ENCODE data around the gene ZNF76. TPM values are rescaled to one million over a fixed set of nuclear protein-coding genes. Genes with fewer than 3 reads are reported as not detected.

Gene ZNF76
- total and polyA plus RNA-seq, 2 of the 8 experiments (the other 6 are each of a cell fraction or from before 2014, with no cell fraction given) = 17.9 to 23.9 TPM

DNA sequence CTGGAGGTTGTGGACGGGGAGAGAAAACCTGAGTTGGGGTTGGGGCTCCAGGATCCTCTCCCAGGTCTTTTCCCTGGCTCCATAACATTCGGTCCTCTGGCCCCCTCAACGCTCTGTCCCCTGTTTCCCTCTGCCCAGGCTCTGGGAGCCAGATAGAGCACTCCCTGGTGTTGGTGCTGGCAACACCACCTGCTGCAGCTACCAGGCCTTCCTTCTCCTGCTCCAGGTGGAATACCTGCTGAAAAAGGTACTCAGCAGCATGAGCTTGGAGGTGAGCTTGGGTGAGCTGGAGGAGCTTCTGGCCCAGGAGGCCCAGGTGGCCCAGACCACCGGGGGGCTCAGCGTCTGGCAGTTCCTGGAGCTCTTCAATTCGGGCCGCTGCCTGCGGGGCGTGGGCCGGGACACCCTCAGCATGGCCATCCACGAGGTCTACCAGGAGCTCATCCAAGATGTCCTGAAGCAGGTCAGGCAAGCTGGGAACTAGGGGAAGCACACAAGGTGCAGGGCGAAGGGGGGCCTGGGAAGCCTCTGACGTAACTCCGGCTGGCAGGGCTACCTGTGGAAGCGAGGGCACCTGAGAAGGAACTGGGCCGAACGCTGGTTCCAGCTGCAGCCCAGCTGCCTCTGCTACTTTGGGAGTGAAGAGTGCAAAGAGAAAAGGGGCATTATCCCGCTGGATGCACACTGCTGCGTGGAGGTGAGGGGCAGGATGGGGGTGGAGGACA is 52.7 kb downstream of the ZNF76 start:
- Histone ChIP-seq H2BK12ac (ENCODE audit: low read depth, low read length) (no peak overlapping the region), H4K91ac (replicated peaks; ENCODE audit: insufficient read length, low read length) (no peak overlapping the region), H2BK5ac (ENCODE audit: low read depth, low read length) (no peak overlapping the region), H2AFZ (ENCODE audit: low read length) (no peak overlapping the region), H4K5ac (ENCODE audit: insufficient read length, low read depth, low read length) (no peak overlapping the region), H2BK20ac (ENCODE audit: low read length) (no peak overlapping the region), H3K4me2 (ENCODE audit: insufficient read depth in 1 of 2, low read depth in 2 of 2, low read length in 2 of 2) (no peak overlapping the region), H3K79me2 (ENCODE audit: control insufficient read depth in 1 of 2, insufficient read depth in 2 of 2, low read length in 2 of 2) (no peaks in the 10 kb centered on the region), H3K23me2 (ENCODE audit: low read depth, low read length) (no peaks in the 10 kb centered on the region), H2AK5ac (ENCODE audit: low read depth, low read length) (no peak overlapping the region), H4K8ac (ENCODE audit: extremely low read depth, insufficient read depth, low read length) (peak overlapping the region; percentile 65), H3K23ac (ENCODE audit: insufficient read length) (no peak overlapping the region), H3K4me1 (replicated peaks in 1 of 4; ENCODE audit: control insufficient read depth in 3 of 4, insufficient read depth in 4 of 4, low read length in 3 of 4) (peaks cover 0 to under 1% (median 0%) of the 10 kb centered on the region in 4 experiments; a peak in 1 of 7 replicates), H3K4me3 (ENCODE audit: extremely low read depth in 1 of 4, insufficient read depth in 2 of 4, low read depth in 3 of 4, low read length in 4 of 4) (no peak overlapping the region), H3K9me3 (ENCODE audit: insufficient read depth in 2 of 2, low read depth in 1 of 2, low read length in 1 of 2) (no peaks in the 10 kb centered on the region), H3K9ac (replicated peaks in 1 of 4; ENCODE audit: extremely low read depth in 1 of 4, low read depth in 3 of 4, low read length in 3 of 4) (no peak overlapping the region), H3K27ac (ENCODE audit: low read depth, low read length) (no peak overlapping the region), H3K14ac (ENCODE audit: insufficient read length) (no peak overlapping the region), H3K36me3 (ENCODE audit: control insufficient read depth in 2 of 4, insufficient read depth in 4 of 4, low read length in 3 of 4) (no peaks in the 10 kb centered on the region), H3K56ac (replicated peaks; ENCODE audit: insufficient read length, low read depth, low read length) (no peak overlapping the region), H3K4ac (replicated peaks; ENCODE audit: insufficient read length, low read depth, low read length) (no peak overlapping the region), H3K79me1 (ENCODE audit: low read depth, low read length) (no peaks in the 10 kb centered on the region), H3K27me3 (replicated peaks in 1 of 4; ENCODE audit: control insufficient read depth in 3 of 4, extremely low read depth in 1 of 4, insufficient read depth in 3 of 4, low read length in 3 of 4) (peaks cover 2 to 10% (median 7%) of the 10 kb centered on the region in 4 experiments), H2BK15ac (ENCODE audit: low read length) (no peak overlapping the region), H4K20me1 (replicated peaks in 1 of 2; ENCODE audit: control insufficient read depth in 1 of 2, insufficient read depth in 2 of 2, low read length in 2 of 2) (peaks cover 0 to 1% of the 10 kb centered on the region in 2 experiments), H2BK120ac (replicated peaks; ENCODE audit: low read depth, low read length) (no peak overlapping the region), H3K18ac (ENCODE audit: extremely low read depth, low read length) (no peak overlapping the region; the same call in 1 of the 2 replicates)
- WGBS, 2 experiments (ENCODE audit: extremely low coverage in 1 of 2, insufficient coverage in 1 of 2, insufficient read length in 1 of 2, insufficient replicate concordance in 2 of 2, low coverage in 1 of 2, low lambda C conversion rate in 2 of 2, missing lambda C conversion rate in 1 of 2) = 90% methylated on average over 15 of the region's 19 CpGs; no CpG with 5 or more reads in 1 of the 2 experiments
- TF ChIP-seq SRF (IDR thresholded peaks at IDR 0.05; ENCODE audit: low read depth, low read length) (no peak), ZNF274 (IDR thresholded peaks at IDR 0.05; ENCODE audit: borderline replicate concordance, extremely low read depth, low read length) (no peak), CEBPB (IDR thresholded peaks at IDR 0.05; ENCODE audit: low read depth, low read length) (no peak), CBX8 (IDR thresholded peaks at IDR 0.05; ENCODE audit: borderline replicate concordance, low read depth, low read length) (no peak), HDAC2 (IDR thresholded peaks at IDR 0.05; ENCODE audit: borderline replicate concordance in 1 of 2, low read depth in 2 of 2, low read length in 2 of 2) (no peak), KDM4A (IDR thresholded peaks at IDR 0.05; ENCODE audit: low read depth, low read length, severe bottlenecking) (no peak)
- TF ChIP-seq, protein P1, sequence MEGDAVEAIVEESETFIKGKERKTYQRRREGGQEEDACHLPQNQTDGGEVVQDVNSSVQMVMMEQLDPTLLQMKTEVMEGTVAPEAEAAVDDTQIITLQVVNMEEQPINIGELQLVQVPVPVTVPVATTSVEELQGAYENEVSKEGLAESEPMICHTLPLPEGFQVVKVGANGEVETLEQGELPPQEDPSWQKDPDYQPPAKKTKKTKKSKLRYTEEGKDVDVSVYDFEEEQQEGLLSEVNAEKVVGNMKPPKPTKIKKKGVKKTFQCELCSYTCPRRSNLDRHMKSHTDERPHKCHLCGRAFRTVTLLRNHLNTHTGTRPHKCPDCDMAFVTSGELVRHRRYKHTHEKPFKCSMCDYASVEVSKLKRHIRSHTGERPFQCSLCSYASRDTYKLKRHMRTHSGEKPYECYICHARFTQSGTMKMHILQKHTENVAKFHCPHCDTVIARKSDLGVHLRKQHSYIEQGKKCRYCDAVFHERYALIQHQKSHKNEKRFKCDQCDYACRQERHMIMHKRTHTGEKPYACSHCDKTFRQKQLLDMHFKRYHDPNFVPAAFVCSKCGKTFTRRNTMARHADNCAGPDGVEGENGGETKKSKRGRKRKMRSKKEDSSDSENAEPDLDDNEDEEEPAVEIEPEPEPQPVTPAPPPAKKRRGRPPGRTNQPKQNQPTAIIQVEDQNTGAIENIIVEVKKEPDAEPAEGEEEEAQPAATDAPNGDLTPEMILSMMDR (IDR thresholded peaks at IDR 0.05; ENCODE audit: control extremely low read depth in 1 of 3, insufficient read depth in 1 of 3, low read depth in 1 of 3, low read length in 3 of 3) = peak in 2 of 3 experiments; percentile 5 to 9; a peak in 1 of 4 replicates
- CTCF ChIA-PET (ENCODE audit: partially characterized antibody) = interaction anchor here (0.9 to 20.6 kb wide), 6 partner anchors 11 to 138 kb away, joined by 3 to 358 read pairs (median 5); partner anchors contain the start of gene DEF6
- FAIRE-seq (no peak), DNase-seq (ENCODE audit: low read depth in 1 of 2, low spot score in 2 of 2) (no peak)
- POLR2A ChIA-PET (ENCODE audit: partially characterized antibody) = interaction anchor here (1.3 kb wide), 1 partner anchor 9 kb away, joined by 3 read pairs; no protein-coding TSS in a partner anchor
